ENCODE results near the gene RPL10. TPM values are rescaled to one million over a fixed set of nuclear protein-coding genes. Genes with fewer than 3 reads are reported as not detected.

RPL10 gene
- total and polyA plus RNA-seq, 2 of the 13 experiments (the other 11 are each of a cell fraction or from before 2014, with no cell fraction given), result 2,381 to 4,713 TPM

GRCh38 chrX:154378799-154379568, 19.2 kb upstream of the RPL10 start, which contains the start of gene EMD (continued):
- TF ChIP-seq TERF1 (CRISPR knock-in tag; IDR thresholded peaks at IDR 0.05), result no peak
- no peak for TF ChIP-seq ZFP36 (IDR thresholded peaks at IDR 0.05; ENCODE audit: borderline replicate concordance, low read depth, low read length, partially characterized antibody)
- no peak for TF ChIP-seq EZH2 (conservative IDR thresholded peaks at IDR 0.05; ENCODE audit: low read depth, low read length)
- TF ChIP-seq NONO (IDR thresholded peaks at IDR 0.05), result no peak
- TF ChIP-seq NONO (CRISPR knock-in tag; conservative IDR thresholded peaks at IDR 0.05), result peak; percentile 44
- TF ChIP-seq PHF21A (CRISPR knock-in tag; IDR thresholded peaks at IDR 0.05), result peak; percentile 34; the same call in 1 of the 2 replicates
- peak; percentile 52; the same call in 1 of the 2 replicates for TF ChIP-seq DRAP1 (CRISPR knock-in tag; IDR thresholded peaks at IDR 0.05)
- no peak for TF ChIP-seq SRSF9 (IDR thresholded peaks at IDR 0.05; ENCODE audit: borderline replicate concordance, insufficient read depth, low read depth, low read length, poor library complexity, severe bottlenecking)
- TF ChIP-seq ZNF296 (CRISPR knock-in tag; conservative IDR thresholded peaks at IDR 0.05), result no peak
- TF ChIP-seq E2F2 (CRISPR knock-in tag; IDR thresholded peaks at IDR 0.05; ENCODE audit: borderline replicate concordance), result no peak
- no peak for TF ChIP-seq MAZ (IDR thresholded peaks at IDR 0.05; ENCODE audit: borderline replicate concordance, low read depth, low read length)
- 0 out of 2 replicates have a peak, but pooled peaks have one; percentile 18 for TF ChIP-seq MAZ (CRISPR knock-in tag; IDR thresholded peaks at IDR 0.05; ENCODE audit: low read depth)
- no peak for TF ChIP-seq RXRB (CRISPR knock-in tag; IDR thresholded peaks at IDR 0.05; ENCODE audit: borderline replicate concordance)
- no peak for TF ChIP-seq MLXIP (CRISPR knock-in tag; IDR thresholded peaks at IDR 0.05; ENCODE audit: borderline replicate concordance)
- no peak; the same call in none of the 2 replicates for TF ChIP-seq SP2 (CRISPR knock-in tag; IDR thresholded peaks at IDR 0.05)
- no peak for TF ChIP-seq SUZ12 (IDR thresholded peaks at IDR 0.05; ENCODE audit: low read depth, low read length)
- TF ChIP-seq DMAP1 (CRISPR knock-in tag; IDR thresholded peaks at IDR 0.05), result no peak
- TF ChIP-seq MTF2 (CRISPR knock-in tag; IDR thresholded peaks at IDR 0.05; ENCODE audit: borderline replicate concordance), result no peak
- TF ChIP-seq CBX2 (IDR thresholded peaks at IDR 0.05; ENCODE audit: low read depth, low read length), result no peak
- no peak for TF ChIP-seq CBX2 (CRISPR knock-in tag; IDR thresholded peaks at IDR 0.05; ENCODE audit: low read depth)
- no peak; a peak in 2 of 4 replicates for TF ChIP-seq HMGXB4 (CRISPR knock-in tag; IDR thresholded peaks at IDR 0.05; ENCODE audit: borderline replicate concordance in 1 of 2, low read depth in 1 of 2)

Data from HepG2 (cell line).